ENCODE data around the gene HCST.

HCST gene

DNA sequence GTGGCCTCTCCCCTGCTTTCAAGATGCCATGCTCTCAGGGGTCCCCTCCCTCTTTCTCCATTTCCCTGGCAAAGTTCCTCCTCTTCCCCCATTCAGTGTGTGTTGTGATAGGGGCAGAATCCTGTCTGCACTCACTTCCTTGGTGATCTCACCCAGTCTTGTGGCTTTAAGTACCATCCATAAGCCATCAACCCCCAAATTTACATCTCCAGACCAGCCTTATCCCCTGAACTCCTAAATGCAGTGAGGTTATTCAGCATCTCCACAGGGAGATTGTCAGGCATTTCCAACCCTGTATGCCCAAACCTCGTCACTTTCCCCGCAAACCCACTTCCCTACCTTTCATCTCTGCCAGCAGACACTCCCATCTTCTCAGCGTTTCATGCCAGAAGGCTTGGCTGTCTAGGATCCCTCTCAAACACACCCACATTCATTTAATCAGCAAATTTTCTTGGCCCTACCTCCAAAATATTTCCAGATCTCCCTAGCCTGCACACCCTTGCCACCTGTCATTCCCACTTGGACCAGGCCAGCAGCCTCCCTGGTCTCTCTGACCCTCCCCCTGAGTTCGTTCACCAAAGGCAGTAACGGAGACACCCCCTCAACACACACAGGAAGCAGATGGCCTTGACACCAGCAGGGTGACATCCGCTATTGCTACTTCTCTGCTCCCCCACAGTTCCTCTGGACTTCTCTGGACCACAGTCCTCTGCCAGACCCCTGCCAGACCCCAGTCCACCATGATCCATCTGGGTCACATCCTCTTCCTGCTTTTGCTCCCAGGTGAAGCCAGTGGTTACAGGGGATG, at the start of gene HCST:
Gene HCST, plus strand, starts transcription at position 676 of the 808 bp plus-strand sequence. Its CDS starts 65 bp downstream, at position 741.
- DNase-seq (ENCODE audit: low read depth in 4 of 4, low spot score in 1 of 4), result no peak

GRCh38 chr19:35853038-35853756, 49.1 kb upstream of the HCST start:
- no peak for DNase-seq (ENCODE audit: low read depth in 4 of 4, low spot score in 1 of 4)

GRCh38 chr19:35856546-35857149, 45.7 kb upstream of the HCST start, which contains the start of gene KIRREL2:
KIRREL2 (plus strand) TSS chr19:35856911; CDS start chr19:35857120, 209 bp downstream.
- DNase-seq (ENCODE audit: low read depth in 4 of 4, low spot score in 1 of 4), result peak in 2 of 4 experiments; percentile 14 to 20

DNA sequence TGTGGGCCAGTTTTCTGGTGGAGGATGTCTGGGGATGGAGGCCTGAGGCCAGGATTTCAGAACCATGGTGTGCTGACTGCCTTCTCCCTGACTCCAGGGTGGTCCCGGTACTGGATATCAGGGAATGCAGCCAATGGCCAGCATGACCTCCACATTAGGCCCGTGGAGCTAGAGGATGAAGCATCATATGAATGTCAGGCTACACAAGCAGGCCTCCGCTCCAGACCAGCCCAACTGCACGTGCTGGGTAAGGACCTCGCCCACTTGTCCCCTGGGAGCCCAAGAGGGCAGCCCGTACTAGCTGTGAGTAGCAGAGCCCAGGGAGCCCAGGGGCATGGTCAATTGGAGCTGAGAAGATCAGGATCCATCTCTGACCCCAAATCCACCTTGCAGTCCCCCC, 44.0 kb upstream of the HCST start:
- no peak for DNase-seq (ENCODE audit: low read depth in 4 of 4, low spot score in 1 of 4)

DNA sequence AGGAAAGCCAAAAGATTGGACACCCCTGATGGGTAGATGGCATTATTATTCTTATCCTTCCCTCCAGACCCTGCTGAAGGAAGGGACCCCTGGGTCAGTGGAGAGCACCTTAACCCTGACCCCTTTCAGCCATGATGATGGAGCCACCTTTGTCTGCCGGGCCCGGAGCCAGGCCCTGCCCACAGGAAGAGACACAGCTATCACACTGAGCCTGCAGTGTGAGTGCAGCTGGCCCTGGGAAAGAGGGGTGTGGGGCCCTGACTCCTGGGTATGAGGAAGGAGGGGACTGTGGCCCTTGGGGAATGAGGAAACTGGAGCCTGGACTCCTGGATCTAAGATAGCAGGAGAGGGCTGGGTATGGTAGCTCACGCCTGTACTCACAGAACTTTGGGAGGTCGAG, 42.9 kb upstream of the HCST start:
- DNase-seq (ENCODE audit: low read depth in 4 of 4, low spot score in 1 of 4), result no peak

DNA sequence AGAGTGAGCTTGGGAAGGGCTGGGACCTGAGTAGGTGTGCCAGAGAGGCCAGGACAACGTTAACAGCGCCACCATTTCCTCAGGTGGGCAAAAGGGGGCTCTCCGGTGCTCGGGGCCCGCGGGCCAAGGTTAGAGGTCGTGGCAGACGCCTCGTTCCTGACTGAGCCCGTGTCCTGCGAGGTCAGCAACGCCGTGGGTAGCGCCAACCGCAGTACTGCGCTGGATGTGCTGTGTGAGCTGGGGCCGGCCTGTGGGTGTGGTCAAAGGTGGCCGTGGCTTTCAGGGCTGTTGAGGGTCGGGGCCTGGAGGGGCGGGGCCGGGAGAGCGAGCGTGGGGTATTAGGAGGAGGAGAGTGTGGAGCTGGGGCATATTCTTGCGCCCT, 41.9 kb upstream of the HCST start:
- no peak for DNase-seq (ENCODE audit: low read depth in 4 of 4, low spot score in 1 of 4)

DNA sequence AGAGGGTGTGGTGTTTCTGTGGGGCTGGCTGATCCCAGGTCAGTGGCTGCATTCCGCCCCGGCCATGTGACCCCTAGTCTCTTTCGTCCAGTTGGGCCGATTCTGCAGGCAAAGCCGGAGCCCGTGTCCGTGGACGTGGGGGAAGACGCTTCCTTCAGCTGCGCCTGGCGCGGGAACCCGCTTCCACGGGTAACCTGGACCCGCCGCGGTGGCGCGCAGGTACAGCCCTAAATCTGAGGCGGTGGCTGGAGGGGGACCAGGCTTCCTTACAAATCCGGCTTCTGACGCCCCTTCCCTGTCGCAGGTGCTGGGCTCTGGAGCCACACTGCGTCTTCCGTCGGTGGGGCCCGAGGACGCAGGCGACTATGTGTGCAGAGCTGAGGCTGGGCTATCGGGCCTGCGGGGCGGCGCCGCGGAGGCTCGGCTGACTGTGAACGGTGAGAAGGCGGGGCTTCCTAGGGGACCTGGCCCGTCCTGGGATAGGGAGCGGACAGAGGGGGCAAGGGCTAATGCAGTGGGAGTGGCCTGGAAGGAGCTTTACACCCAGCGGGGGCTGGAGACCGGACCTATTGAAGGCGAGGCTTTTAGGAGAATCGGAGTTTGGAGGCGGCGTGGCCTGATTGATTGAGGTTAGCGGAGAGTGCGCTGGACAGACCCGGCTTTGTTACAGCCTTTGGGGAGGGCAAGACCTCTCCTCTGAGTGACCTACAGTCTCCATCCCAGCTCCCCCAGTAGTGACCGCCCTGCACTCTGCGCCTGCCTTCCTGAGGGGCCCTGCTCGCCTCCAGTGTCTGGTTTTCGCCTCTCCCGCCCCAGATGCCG, 41.3 kb upstream of the HCST start:
- DNase-seq (ENCODE audit: low read depth in 4 of 4, low spot score in 1 of 4), result no peak

GRCh38 chr19:35861640-35862160, 40.6 kb upstream of the HCST start:
- no peak for DNase-seq (ENCODE audit: low read depth in 4 of 4, low spot score in 1 of 4)

GRCh38 chr19:35862528-35862927, 39.8 kb upstream of the HCST start:
- DNase-seq (ENCODE audit: low read depth in 4 of 4, low spot score in 1 of 4), result no peak

GRCh38 chr19:35863018-35863417, 39.3 kb upstream of the HCST start:
- DNase-seq (ENCODE audit: low read depth in 4 of 4, low spot score in 1 of 4), result no peak

DNA sequence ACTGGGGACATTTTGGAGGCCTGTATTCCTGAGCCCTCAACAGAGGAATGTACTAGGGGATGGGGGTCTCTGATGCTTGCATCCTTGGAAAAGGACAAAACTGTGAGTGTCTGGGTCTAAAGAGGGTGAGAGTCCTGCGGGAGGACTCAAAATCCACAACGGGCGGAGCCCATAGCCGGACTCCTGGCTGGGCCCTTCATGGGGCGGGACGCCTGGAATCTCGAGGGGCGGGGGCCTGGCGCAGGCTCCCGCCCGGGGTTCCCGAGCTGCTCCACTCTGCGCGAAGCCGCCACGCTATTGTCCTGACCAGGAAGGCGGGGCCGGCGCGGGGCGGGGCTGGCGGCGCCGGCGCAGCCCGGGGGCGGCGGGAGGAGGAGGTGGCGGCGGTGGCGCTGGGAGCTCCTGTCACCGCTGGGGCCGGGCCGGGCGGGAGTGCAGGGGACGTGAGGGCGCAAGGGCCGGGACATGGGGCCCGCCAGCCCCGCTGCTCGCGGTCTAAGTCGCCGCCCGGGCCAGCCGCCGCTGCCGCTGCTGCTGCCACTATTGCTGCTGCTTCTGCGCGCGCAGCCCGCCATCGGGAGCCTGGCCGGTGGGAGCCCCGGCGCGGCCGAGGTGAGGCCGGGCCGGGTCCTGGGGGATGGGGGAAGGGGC, 34.0 kb upstream of the HCST start, which contains the start of gene APLP1:
Gene APLP1, plus strand, starts transcription at position 403 of the 651 bp plus-strand sequence. Its CDS starts 63 bp downstream, at position 466.
- peak; percentile 37 to 75 (median 58) for DNase-seq (ENCODE audit: low read depth in 4 of 4, low spot score in 1 of 4)

GRCh38 chr19:35868823-35869326, 33.5 kb upstream of the HCST start:
- no peak for DNase-seq (ENCODE audit: low read depth in 4 of 4, low spot score in 1 of 4)

DNA sequence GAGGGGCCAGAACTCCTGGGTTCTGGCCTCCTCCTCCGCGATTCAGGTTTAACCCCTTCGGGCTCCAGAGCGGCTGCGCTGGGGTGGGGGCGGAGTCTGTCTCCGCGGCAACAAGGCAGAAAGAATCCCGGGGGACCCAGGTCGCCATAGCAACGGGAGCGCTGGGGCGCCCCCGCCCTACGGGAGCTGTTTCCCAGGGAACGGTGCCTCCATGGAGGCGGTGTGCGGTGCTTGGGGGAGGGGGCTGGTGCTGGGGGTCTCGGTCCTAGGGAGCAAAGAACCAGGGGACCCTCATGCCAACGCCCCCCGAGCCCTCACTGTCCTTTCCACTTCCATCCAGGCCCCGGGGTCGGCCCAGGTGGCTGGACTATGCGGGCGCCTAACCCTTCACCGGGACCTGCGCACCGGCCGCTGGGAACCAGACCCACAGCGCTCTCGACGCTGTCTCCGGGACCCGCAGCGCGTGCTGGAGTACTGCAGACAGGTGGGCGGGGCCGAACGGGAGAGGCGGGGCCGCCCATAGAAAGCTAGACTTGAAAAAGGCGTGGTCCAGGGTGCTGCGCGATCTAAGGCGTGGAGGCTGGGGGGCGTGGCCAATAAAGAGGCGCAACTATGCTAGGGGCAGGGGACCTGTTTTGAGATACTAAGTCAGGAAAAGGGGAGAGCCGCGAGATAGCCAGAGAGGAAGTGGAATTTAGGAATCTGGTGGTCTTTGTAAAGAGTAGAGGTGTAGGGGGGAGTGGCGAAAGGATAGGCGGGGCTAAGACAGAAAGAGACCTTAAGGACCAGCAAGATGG, 32.8 kb upstream of the HCST start:
- peak; percentile 39 to 83 (median 66) for DNase-seq (ENCODE audit: low read depth in 4 of 4, low spot score in 1 of 4)

- DNase-seq (ENCODE audit: low read depth in 4 of 4, low spot score in 1 of 4), result peak in 1 of 4 experiments; percentile 51
Observed at GRCh38 chr19:35870124-35870736, 32.1 kb upstream of the HCST start.

DNA sequence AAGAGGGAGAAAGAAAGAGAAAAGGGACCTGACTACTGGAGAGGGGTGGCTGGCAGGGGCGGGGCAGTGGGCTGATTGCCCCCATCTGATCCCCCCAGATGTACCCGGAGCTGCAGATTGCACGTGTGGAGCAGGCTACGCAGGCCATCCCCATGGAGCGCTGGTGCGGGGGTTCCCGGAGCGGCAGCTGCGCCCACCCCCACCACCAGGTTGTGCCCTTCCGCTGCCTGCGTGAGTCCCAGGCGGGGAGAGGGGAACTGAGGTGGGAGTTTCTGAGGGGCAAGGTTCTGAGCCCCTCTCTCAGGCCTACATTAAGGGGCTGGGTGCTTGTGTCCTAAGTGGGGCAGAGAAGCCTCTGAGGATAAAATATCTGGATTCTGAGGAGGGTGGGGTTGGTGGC, 31.5 kb upstream of the HCST start:
- no peak for DNase-seq (ENCODE audit: low read depth in 4 of 4, low spot score in 1 of 4)

DNA sequence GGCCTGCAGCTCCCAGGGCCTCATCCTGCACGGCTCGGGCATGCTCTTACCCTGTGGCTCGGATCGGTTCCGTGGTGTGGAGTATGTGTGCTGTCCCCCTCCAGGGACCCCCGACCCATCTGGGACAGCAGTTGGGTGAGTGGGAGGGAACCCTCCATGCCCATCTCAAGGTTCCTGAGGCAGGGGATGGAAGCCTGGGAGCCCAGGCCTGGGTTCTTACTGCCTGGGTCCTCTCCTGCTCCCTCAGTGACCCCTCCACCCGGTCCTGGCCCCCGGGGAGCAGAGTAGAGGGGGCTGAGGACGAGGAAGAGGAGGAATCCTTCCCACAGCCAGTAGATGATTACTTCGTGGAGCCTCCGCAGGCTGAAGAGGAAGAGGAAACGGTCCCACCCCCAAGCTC, 30.7 kb upstream of the HCST start:
- no peak for DNase-seq (ENCODE audit: low read depth in 4 of 4, low spot score in 1 of 4)

DNA sequence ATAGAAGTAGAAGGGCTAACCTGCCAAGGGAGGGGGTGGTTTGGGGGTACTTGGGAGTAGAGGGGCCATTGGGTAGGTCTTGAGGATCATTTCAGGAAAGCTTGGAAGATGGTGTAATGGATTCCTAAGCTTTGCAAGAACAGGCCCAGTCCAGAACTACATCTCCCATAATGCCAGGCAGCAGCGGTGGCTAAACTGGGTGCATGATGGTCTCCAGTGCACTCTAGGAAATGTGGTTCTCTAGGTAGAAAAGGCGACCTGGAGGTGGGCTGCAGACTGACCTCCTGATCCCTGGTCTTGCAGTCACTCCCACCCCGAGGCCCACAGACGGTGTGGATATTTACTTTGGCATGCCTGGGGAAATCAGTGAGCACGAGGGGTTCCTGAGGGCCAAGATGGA, 30.1 kb upstream of the HCST start:
- DNase-seq (ENCODE audit: low read depth in 4 of 4, low spot score in 1 of 4), result no peak

DNA sequence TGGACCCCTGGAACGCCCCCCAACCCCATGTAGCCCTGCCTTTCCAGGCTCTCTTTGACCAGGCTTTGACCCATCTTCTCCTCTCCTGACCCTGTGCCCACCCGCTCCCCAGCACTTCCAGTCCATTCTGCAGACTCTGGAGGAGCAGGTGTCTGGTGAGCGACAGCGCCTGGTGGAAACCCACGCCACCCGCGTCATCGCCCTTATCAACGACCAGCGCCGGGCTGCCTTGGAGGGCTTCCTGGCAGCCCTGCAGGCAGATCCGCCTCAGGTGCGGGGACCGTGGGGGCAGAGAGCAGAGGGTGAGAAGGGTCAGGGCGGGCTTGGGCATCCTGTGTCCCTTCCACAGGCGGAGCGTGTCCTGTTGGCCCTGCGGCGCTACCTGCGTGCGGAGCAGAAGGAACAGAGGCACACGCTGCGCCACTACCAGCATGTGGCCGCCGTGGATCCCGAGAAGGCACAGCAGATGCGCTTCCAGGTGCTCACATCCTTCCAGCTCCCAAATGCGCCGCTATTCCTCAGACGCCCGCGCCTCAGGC, 27.9 kb upstream of the HCST start:
- DNase-seq (ENCODE audit: low read depth in 4 of 4, low spot score in 1 of 4), result no peak
